NCI-H2196 (cell line): ENCODE results near the gene PACRG.

ENCODE experiments used
- DNase-seq: peaks from one replicate; lab custom pipeline; 2025; ENCODE audit not compliant: unreplicated experiment; lab: John Stamatoyannopoulos, UW

The PACRG gene

GRCh38 chr6:162862462-162862861, 134.7 kb downstream of the PACRG start:
- DNase-seq, result no peak

- DNase-seq, result no peak
Observed at GRCh38 chr6:162862941-162863340, 135.2 kb downstream of the PACRG start.

- no peak for DNase-seq
Observed at GRCh38 chr6:162863821-162864220, 136.0 kb downstream of the PACRG start.

GRCh38 chr6:162864911-162865310, 137.1 kb downstream of the PACRG start:
- DNase-seq, result no peak

GRCh38 chr6:162866656-162867055, 138.9 kb downstream of the PACRG start:
- DNase-seq, result no peak

- DNase-seq, result no peak
Observed at GRCh38 chr6:162868397-162868796, 140.6 kb downstream of the PACRG start.

- no peak for DNase-seq
Observed at GRCh38 chr6:162871966-162872365, 144.2 kb downstream of the PACRG start.

GRCh38 chr6:162873537-162873936, 145.8 kb downstream of the PACRG start:
- no peak for DNase-seq

- no peak for DNase-seq
Observed at GRCh38 chr6:162875070-162875469, 147.3 kb downstream of the PACRG start.

GRCh38 chr6:162882801-162883481, 155.2 kb downstream of the PACRG start:
- DNase-seq, result no peak

GRCh38 chr6:162887981-162888689, 160.4 kb downstream of the PACRG start:
- no peak for DNase-seq

GRCh38 chr6:162889303-162889702, 161.5 kb downstream of the PACRG start:
- DNase-seq, result no peak

- DNase-seq, result no peak
Observed at GRCh38 chr6:162898011-162898410, 170.2 kb downstream of the PACRG start.

GRCh38 chr6:162899148-162899547, 171.4 kb downstream of the PACRG start:
- no peak for DNase-seq

- no peak for DNase-seq
Observed at GRCh38 chr6:162900503-162900902, 172.7 kb downstream of the PACRG start.

- no peak for DNase-seq
Observed at GRCh38 chr6:162904069-162904663, 176.4 kb downstream of the PACRG start.

GRCh38 chr6:162906479-162906878, 178.7 kb downstream of the PACRG start:
- DNase-seq, result no peak

- no peak for DNase-seq
Observed at GRCh38 chr6:162907876-162908481, 180.2 kb downstream of the PACRG start.

GRCh38 chr6:162913206-162913605, 185.4 kb downstream of the PACRG start:
- DNase-seq, result no peak

- DNase-seq, result no peak
Observed at GRCh38 chr6:162917506-162917905, 189.7 kb downstream of the PACRG start.

- DNase-seq, result no peak
Observed at GRCh38 chr6:162921062-162921461, 193.3 kb downstream of the PACRG start.

- DNase-seq, result no peak
Observed at GRCh38 chr6:162921510-162922040, 193.8 kb downstream of the PACRG start.
